PC-9 (cell line): Measurements from ENCODE around the gene MED4. TPM values are rescaled to one million over a fixed set of nuclear protein-coding genes. Genes with fewer than 3 reads are reported as not detected.

Experiments used
- BruUV-seq: library from RNA; stranded (reverse); fragments of 400-500 nt; replicated peaks from 2 replicates; lab custom pipeline; 2021; lab: Mats Ljungman, UMichigan
- CTCF ChIA-PET: fragments of 300-600 bp; sonication (Branson Sonifier 250); formaldehyde crosslinking; loops from one replicate; lab custom pipeline; 2022; ENCODE audit warnings: antibody characterized with exemption; lab: Charles Lee
- POLR2A ChIA-PET: fragments of 300-600 bp; sonication (Branson Sonifier 250); formaldehyde crosslinking; loops from one replicate; lab custom pipeline; 2022; ENCODE audit warnings: antibody characterized with exemption; ENCODE audit not compliant: unreplicated experiment; lab: Charles Lee
- DNase-seq, 2 experiments: peaks; one replicate each; pipeline versions ENCODE4 v3.0.0 to v3.0.0-alpha.2; 2015 to 2022; ENCODE audit warnings: mixed read lengths in 1 of 2
- H2AFZ ChIP-seq: fragments of 200-600 bp; sonication (generic); 2 replicates; pipeline ENCODE4 v1.8.1; 2017; ENCODE audit warnings: antibody characterized with exemption
- H3F3A ChIP-seq: fragments of 200-600 bp; sonication (generic); 2 replicates; pipeline ENCODE4 v1.8.1; 2017; ENCODE audit warnings: antibody characterized with exemption, mild to moderate bottlenecking, low read depth; ENCODE audit not compliant: insufficient read depth
- H3K27ac ChIP-seq: fragments of 200-600 bp; sonication (generic); 2 replicates; pipeline ENCODE4 v1.6.1; 2016; ENCODE audit warnings: mixed run types
- H3K27me3 ChIP-seq: fragments of 200-600 bp; sonication (generic); 2 replicates; pipeline ENCODE4 v1.6.1; 2016; ENCODE audit warnings: low read depth, mixed run types; ENCODE audit not compliant: insufficient read depth
- H3K36me3 ChIP-seq: fragments of 200-600 bp; sonication (generic); 2 replicates; pipeline ENCODE4 v1.6.1; 2016; ENCODE audit warnings: low read depth, mixed run types
- H3K4me1 ChIP-seq: fragments of 200-600 bp; sonication (generic); replicated peaks from 2 replicates; pipeline ENCODE4 v1.6.1; 2016; ENCODE audit warnings: mixed run types; ENCODE audit not compliant: insufficient read depth
- H3K4me2 ChIP-seq: fragments of 200-600 bp; sonication (generic); 2 replicates; pipeline ENCODE4 v1.6.1; 2017; ENCODE audit warnings: mixed run types
- H3K4me3 ChIP-seq: fragments of 200-600 bp; sonication (generic); 2 replicates; pipeline ENCODE4 v1.6.1; 2016; ENCODE audit warnings: mixed run types
- H3K79me2 ChIP-seq: fragments of 200-600 bp; sonication (generic); 2 replicates; pipeline ENCODE4 v1.6.1; 2017; ENCODE audit warnings: low read depth, mixed run types
- H3K9me2 ChIP-seq: fragments of 200-600 bp; sonication (generic); 2 replicates; pipeline ENCODE4 v1.8.1; 2017; ENCODE audit warnings: mild to moderate bottlenecking; ENCODE audit not compliant: insufficient read depth
- H3K9me3 ChIP-seq: fragments of 200-600 bp; sonication (generic); 2 replicates; pipeline ENCODE4 v1.8.1; 2016; ENCODE audit warnings: low read depth; ENCODE audit not compliant: insufficient read depth
- H4K20me1 ChIP-seq: fragments of 200-600 bp; sonication (generic); 2 replicates; pipeline ENCODE4 v1.8.1; 2017; ENCODE audit not compliant: insufficient read depth
- CTCF ChIP-seq: fragments of 200-600 bp; sonication (generic); conservative IDR thresholded peaks from 2 replicates; pipeline ENCODE4 v1.6.1; 2017; ENCODE audit warnings: mixed run types, antibody characterized with exemption, mild to moderate bottlenecking, moderate library complexity
- EZH2 ChIP-seq: fragments of 200-600 bp; sonication (generic); IDR thresholded peaks from 2 replicates; pipeline ENCODE4 v1.8.0; 2017; ENCODE audit warnings: antibody characterized with exemption, low read depth
- intact Hi-C: fragments of 100-400 bp; cut with micrococcal nuclease; formaldehyde crosslinking; loops from one replicate; pipeline ENCODE4 v1.10.0; 2022; ENCODE audit not compliant: unreplicated experiment
- total RNA-seq: library from RNA; stranded (reverse); gene quantifications from 2 replicates; pipeline ENCODE4 v1.2.3, GENCODE V29; 2021

Gene MED4
- total RNA-seq, 1 experiment from 2014 or later: 38.5 TPM

GRCh38 chr13:48074006-48074405, 20.9 kb downstream of the MED4 start:
- Histone ChIP-seq H3K9me2 (no peaks in the 10 kb centered on the region), H3K27me3 (no peaks in the 10 kb centered on the region), H3K4me2 (no peak overlapping the region), H4K20me1 (0 out of 2 replicates have a peak, but pooled peaks cover 2% of the 10 kb centered on the region), H3K79me2 (no peaks in the 10 kb centered on the region), H3K4me3 (no peak overlapping the region), H3K9me3 (peaks cover 5% of the 10 kb centered on the region), H3K4me1 (no peaks in the 10 kb centered on the region), H3K36me3 (peaks cover 56% of the 10 kb centered on the region), H3F3A (no peaks in the 10 kb centered on the region), H2AFZ (no peak overlapping the region), H3K27ac (no peak overlapping the region)
- no TSS peak for BruUV-seq
- intact Hi-C loops: no loop called here
- TF ChIP-seq EZH2 (no peak), CTCF (no peak)
- ChIA-PET CTCF (no interaction called here), POLR2A (no interaction called here)
- DNase-seq: no peak

- no peak overlapping the region for H2AFZ ChIP-seq
- H3K4me1 ChIP-seq: no peaks in the 10 kb centered on the region
- peaks cover 62% of the 10 kb centered on the region for H3K36me3 ChIP-seq
- H3K9me2 ChIP-seq: no peaks in the 10 kb centered on the region
- no peak overlapping the region for H3K27ac ChIP-seq
- 0 out of 2 replicates have a peak, but pooled peaks cover 2% of the 10 kb centered on the region for H4K20me1 ChIP-seq
- H3K4me3 ChIP-seq: no peak overlapping the region
- intact Hi-C loops: no loop called here
- DNase-seq: no peak
- peaks cover 8% of the 10 kb centered on the region for H3K9me3 ChIP-seq
- H3F3A ChIP-seq: no peaks in the 10 kb centered on the region
- no peak overlapping the region for H3K4me2 ChIP-seq
- TF ChIP-seq CTCF (no peak), EZH2 (no peak)
- H3K27me3 ChIP-seq: no peaks in the 10 kb centered on the region
- ChIA-PET CTCF (no interaction called here), POLR2A (no interaction called here)
- no peaks in the 10 kb centered on the region for H3K79me2 ChIP-seq
- BruUV-seq: no TSS peak
Measured at GRCh38 chr13:48072787-48073186, 22.1 kb downstream of the MED4 start.

DNA sequence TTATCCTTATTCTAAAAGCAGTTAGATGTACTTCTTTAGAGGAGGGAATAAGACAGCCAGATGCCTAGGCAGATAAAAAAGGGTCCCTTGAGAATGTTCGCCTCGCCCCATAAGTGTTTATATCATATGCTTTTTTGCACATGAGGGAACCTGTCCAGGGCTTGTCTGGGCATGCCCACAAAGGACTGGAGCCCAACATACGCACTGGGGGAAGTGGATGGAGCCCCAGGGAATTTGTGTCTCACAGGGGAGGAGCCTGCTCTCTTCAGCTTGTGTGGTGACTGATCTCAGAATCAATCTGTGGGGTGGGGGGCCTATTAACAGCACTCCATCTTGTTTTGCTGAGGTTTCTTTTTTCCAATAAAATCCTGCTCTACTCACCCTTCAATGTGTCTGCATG, 22.6 kb downstream of the MED4 start:
- ChIA-PET CTCF (no interaction called here), POLR2A (no interaction called here)
- Histone ChIP-seq H3K4me2 (no peak overlapping the region), H3K27ac (no peak overlapping the region), H3K79me2 (no peaks in the 10 kb centered on the region), H2AFZ (no peak overlapping the region), H3F3A (no peaks in the 10 kb centered on the region), H3K9me3 (peaks cover 8% of the 10 kb centered on the region), H3K27me3 (no peaks in the 10 kb centered on the region), H3K36me3 (peaks cover 64% of the 10 kb centered on the region), H4K20me1 (0 out of 2 replicates have a peak, but pooled peaks cover 2% of the 10 kb centered on the region), H3K4me1 (no peaks in the 10 kb centered on the region), H3K4me3 (no peak overlapping the region), H3K9me2 (no peaks in the 10 kb centered on the region)
- no peak for DNase-seq
- BruUV-seq: no TSS peak
- TF ChIP-seq EZH2 (no peak), CTCF (no peak)
- intact Hi-C loops: no loop called here
